GM18511 (cell line): Measurements from ENCODE around the gene MBD3L4.
A peak's percentile ranks its signal among the peaks of the same experiment; 100 is the strongest.
"Not testable (repeated sequence)": the region's sequence is repeated elsewhere in the genome, so short reads cannot be mapped to it uniquely, and the experiment has no call there.

Experiments
- ATAC-seq: cut with Tn5 transposase; IDR thresholded peaks from one replicate; pipeline ENCODE4 v1.9.1; 2021; ENCODE audit warnings: mild to moderate bottlenecking, moderate library complexity; ENCODE audit not compliant: unreplicated experiment

MBD3L4 gene

GRCh38 chr19:7040079-7040478, at the start of gene MBD3L4:
Gene MBD3L4, minus strand, starts transcription at chr19:7040179. Its CDS starts 35 bp downstream, at chr19:7040144.
- ATAC-seq, result not testable (repeated sequence)

- no peak for ATAC-seq
Observed at GRCh38 chr19:7088999-7089398, 49.0 kb upstream of the MBD3L4 start.

DNA sequence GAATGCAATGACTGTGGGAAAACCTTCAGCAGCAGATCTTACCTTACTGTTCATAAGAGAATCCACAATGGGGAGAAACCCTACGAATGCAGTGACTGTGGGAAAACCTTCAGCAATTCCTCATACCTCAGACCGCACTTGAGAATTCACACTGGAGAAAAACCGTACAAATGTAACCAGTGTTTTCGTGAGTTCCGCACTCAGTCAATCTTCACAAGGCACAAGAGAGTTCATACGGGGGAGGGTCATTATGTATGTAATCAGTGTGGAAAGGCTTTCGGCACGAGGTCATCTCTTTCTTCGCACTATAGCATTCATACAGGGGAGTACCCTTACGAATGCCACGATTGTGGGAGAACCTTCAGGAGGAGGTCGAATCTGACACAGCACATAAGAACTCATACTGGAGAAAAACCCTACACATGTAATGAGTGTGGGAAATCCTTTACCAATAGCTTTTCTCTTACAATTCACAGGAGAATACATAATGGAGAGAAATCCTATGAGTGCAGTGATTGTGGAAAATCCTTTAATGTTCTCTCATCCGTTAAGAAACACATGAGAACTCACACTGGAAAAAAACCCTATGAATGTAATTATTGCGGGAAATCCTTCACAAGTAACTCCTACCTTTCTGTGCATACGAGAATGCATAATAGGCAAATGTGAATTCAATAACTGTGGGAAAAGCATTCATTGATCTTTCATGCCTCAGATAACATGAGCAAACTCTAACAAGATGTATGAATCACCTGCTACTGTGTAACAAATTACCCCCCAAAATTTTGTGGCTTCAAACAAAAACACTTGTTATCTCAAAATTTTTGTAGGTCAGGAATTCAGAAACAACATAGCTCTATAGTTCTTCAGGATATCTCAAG, 43.3 kb upstream of the MBD3L4 start:
- ATAC-seq, result no peak

GRCh38 chr19:7078008-7078407, 38.0 kb upstream of the MBD3L4 start:
- no peak for ATAC-seq

DNA sequence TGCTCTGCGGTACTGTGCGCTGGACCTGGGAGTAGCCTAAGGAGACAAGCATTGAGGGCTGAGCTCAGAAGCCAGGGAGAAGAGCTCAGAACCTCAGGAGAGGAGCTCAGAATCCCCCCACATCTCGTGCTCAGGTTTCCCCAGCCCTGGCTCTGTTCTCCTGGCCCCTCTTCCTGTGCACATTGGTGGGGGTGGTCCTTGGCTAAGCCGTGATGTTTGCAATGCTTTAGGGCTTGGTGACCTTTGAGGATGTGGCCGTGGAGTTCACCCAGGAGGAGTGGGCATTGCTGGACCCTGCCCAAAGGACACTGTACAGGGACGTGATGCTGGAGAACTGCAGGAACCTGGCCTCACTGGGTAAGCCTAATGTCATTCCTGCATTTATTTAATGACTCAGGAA, 36.2 kb upstream of the MBD3L4 start:
- no peak for ATAC-seq

DNA sequence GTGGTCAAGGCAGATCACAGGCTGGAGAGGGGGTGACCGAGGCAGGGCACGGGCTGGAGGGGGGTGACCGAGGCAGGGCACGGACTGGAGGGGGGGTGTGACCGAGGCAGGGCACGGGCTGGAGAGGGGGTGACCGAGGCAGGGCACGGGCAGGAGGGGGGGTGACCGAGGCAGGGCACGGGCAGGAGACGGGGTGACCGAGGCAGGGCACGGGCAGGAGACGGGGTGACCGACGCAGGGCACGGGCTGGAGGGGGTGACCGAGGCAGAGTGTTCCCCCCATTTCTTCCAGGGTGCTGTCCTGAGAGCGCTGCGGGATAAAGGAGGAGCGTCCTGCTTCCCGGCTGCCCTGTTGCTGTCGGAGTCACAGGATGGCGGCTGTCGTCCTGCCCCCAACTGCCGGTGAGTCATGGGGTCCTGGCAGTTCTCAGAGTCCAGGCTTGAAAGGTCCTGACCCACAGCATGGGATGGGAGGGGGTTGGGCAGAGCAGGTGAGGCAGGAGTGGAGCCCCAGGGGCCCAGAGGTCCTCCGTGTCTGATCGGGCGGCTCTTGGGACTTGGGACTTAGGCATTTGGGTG, 34.8 kb upstream of the MBD3L4 start:
- no peak for ATAC-seq

- no peak for ATAC-seq
Observed at GRCh38 chr19:7072541-7072940, 32.6 kb upstream of the MBD3L4 start.

DNA sequence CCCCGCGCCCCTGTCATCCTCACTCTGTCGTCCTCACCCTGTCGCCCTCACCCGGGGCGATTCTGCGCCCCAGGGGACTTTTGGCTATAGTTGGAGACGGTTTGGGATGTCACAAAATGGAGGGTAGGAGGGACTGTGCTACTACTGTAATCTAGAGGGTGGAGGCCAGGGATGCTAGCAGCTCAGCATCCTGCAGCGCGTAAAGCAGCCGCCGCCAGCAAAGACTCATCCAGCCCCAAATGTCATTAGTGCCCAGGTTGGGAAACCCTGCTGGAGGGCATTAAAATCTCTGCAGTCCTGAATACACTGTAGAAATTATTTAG, 29.9 kb upstream of the MBD3L4 start:
- ATAC-seq, result peak; percentile 38

- peak; percentile 94 for ATAC-seq
Observed at GRCh38 chr19:7069042-7069903, 29.3 kb upstream of the MBD3L4 start, which contains the start of gene ZNF557. Gene ZNF557, plus strand, starts transcription at chr19:7069703. Its CDS starts 5,372 bp downstream, at chr19:7075075.

- no peak for ATAC-seq
Observed at GRCh38 chr19:7068599-7068998, 28.6 kb upstream of the MBD3L4 start.

DNA sequence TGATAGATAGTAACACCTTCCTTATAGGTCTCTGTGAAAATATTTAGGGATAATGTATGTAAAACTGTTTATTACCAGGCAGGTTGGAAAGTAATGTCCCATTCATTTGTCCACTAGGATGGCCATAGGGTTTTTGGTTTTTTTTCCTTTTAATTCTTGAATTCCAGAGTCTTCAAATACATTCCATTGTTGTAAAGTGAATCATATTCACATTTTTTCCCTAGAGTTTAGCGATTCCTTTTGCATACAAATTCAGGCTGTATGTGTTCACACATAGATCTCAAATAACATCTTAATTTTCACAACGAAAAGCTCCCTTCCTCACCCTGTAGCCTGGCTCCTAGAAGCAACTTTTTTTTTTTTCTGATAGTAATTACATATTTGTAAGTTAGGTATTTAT, 27.7 kb upstream of the MBD3L4 start:
- ATAC-seq, result no peak

DNA sequence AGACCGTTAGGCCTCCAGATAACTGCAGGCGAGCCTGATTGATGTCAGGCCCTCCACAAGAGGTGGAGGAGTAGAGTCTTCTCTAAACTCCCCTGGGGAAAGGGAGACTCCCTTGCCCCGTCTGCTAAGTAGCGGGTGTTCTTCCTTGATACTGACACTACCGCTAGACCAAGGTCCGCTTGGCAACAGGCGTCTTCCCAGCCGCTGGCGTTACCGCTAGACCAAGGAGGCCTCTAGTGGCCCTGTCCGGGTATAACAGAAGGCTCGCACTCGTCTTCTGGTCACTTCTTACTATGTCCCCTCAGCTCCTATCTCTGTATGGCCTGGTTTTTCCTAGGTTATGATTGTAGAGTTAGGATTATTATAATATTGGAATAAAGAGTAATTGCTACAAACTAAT, 27.1 kb upstream of the MBD3L4 start:
- ATAC-seq, result not testable (repeated sequence)

DNA sequence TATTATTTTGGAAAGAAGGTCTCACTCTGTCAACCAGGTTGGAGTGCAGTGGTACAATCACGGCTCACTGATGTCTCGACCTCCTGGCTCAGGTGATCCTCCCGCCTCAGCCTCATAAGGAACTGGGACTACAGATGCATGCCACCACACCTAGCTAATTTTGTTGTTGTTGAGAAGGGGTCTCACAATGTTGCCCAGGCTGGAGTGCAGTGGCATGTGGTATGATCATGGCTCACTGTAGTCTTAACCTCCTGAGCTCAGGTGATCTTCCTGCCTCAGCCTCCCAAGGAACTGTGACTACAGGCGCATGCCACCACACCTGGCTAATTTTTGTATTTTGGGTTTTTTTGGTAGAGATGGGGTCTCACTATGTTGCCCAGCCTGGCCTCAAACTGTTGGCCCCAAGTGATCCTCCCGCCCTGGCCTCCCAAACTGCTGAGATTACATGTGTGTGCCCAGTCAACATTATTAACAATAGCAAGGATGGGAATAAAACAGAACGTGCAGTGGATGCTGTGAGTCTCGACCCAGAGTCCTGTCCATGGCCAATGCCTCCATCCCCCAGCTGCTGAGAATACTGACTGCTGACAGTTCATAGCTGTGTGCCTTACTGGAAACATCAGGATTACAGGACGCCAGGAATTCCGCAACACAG, 23.9 kb upstream of the MBD3L4 start:
- ATAC-seq, result no peak

DNA sequence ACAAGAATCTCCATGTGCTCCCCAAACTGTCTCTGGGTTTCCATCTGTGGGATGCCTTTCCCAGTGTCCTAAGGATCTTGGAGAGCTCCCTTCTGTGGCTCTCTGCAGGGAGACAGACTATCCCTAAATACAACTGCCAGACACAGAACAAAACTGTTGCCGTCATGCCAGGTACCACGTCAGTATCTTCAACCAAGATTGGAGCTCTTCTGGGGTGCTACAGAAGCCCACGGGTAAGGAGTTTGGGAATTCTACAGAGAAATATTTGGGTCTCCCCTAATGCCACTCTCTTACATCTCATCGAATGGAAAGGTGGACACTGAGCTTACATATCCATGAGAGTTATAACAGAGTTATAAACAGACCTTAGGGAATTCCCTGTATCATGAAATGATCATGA, 23.4 kb upstream of the MBD3L4 start:
- no peak for ATAC-seq

GRCh38 chr19:7059977-7060376, 20.0 kb upstream of the MBD3L4 start:
- ATAC-seq, result not testable (repeated sequence)

- not testable (repeated sequence) for ATAC-seq
Observed at GRCh38 chr19:7058576-7058975, 18.6 kb upstream of the MBD3L4 start, which contains the start of gene MBD3L3. Gene MBD3L3, minus strand, starts transcription at chr19:7058676. Its CDS starts 71 bp downstream, at chr19:7058605.

GRCh38 chr19:7056371-7056770, 16.4 kb upstream of the MBD3L4 start:
- ATAC-seq, result not testable (repeated sequence)

- not testable (repeated sequence) for ATAC-seq
Observed at GRCh38 chr19:7055679-7056078, 15.7 kb upstream of the MBD3L4 start.

DNA sequence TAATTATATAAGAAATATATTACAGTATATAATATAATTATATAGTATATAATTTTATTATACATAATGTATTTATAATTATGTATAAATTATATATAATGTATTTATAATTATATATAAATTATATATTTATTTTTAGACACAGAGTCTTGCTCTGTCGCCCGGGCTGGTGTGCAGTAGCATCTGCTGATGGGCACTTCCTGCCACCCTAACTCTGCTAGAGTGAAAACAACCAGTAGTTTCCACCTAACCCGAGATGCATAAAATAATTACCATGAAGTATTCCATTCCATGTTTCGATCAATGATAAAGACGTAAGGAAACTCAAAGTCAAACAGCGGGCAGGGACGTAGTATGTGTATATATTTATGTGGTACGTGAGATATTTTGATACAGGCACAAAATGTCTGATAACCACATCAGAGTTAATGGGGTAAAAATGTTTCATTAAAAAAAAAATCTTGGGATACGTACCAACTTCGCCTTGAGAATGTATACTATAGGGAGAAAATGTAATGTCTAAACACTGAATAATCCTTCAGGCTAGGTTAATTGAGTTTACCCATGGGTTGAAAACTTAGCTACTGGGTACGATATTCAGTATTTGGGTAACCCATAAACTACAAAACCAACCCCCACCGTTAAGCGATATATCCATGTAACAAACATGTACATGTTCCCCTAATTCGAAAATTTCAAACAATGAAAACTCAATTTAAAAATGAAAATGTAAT, 14.8 kb upstream of the MBD3L4 start:
- ATAC-seq, result not testable (repeated sequence)

GRCh38 chr19:7052896-7053295, 12.9 kb upstream of the MBD3L4 start:
- not testable (repeated sequence) for ATAC-seq
